ENCODE results near the gene CUX1. TPM values are rescaled to one million over a fixed set of nuclear protein-coding genes. Genes with fewer than 3 reads are reported as not detected.

The CUX1 gene
- total and polyA plus RNA-seq, 12 donors: 34.5 to 176 (median 145) TPM

DNA sequence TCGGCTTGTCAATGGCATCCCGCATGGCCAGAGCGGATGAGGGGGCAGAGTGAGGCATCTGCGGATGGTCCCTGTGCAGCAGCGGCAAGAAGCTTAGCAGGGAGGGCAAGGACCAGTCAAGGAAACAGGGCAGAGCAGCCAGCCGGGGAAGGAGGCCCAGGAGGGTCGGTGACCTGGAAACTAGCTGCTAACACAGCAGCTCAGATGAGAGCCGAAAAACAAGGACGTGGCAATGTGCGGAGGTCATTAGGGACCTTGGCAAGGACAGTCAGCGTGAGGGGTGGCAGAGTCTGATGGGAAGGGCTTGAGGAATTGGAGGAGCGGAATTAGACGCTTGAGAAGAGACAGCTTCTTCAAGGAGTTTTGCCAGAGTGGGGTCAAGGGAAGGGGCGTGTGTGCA, 449.1 kb downstream of the CUX1 start:
- ATAC-seq (no peak), DNase-seq (no peak)
- H3K4me3 ChIP-seq: no peak overlapping the region
- H3K27me3 ChIP-seq: no peaks in the 10 kb centered on the region
- no peaks in the 10 kb centered on the region for H3K36me3 ChIP-seq
- intact Hi-C loops (cut with DNase I): loop anchor here in 2 of 10 donors (5.0 to 10.0 kb wide), 2 partner anchors 572 to 714 kb away; no protein-coding TSS in a partner anchor
- no peaks in the 10 kb centered on the region for H3K4me1 ChIP-seq
- no peak for TF ChIP-seq CTCF (IDR thresholded peaks at IDR 0.05)
- WGBS, 2 donors: 79 to 83% methylated on average over 14 of the region's 14 CpGs
- no peaks in the 10 kb centered on the region for H3K9me3 ChIP-seq
- H3K27ac ChIP-seq: no peak overlapping the region

GRCh38 chr7:102268635-102269034, 451.2 kb downstream of the CUX1 start:
- H3K4me3 ChIP-seq: no peak overlapping the region
- no peak for DNase-seq

DNA sequence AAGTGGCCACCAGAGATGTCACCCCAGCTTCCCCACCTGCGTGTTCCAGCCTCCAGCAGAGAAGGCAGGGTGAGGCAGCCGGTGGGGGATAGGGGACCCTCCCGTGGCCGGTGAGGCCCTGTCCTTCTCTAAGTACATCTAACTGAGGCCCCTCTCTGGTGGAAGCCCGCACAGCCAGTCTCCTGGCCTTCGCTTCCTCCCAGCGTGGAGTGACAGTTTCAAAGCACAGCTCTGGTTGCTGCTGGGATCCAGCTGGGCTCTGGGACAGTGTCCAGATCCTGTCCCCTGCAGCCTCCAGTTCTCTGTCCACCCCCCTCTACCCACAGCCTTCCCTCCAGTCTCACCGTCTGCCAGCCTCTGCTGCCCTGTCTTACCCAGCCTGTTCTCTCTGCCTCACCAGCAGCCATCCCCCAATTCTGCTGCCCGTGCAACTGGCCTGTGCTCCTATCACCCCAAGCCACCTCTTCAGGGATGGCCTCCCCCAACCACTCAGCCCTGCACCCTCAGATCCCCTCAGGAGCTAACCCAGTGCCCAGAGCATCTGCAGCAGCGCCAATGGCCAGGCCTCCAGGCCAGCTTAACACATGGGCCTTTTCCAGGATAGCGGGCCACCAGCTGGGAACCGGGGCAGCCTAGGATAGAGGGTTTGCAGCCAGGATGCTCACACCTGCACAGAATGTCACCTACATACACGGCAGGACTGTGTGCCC, 452.9 kb downstream of the CUX1 start:
- WGBS, 2 donors: 68 to 71% methylated on average over 13 of the region's 13 CpGs
- H3K4me1 ChIP-seq: peaks cover 0 to 7% (median 0%) of the 10 kb centered on the region in 9 donors
- DNase-seq (no peak), ATAC-seq (no peak)
- TF ChIP-seq CTCF (IDR thresholded peaks at IDR 0.05): no peak
- no peaks in the 10 kb centered on the region for H3K27me3 ChIP-seq
- no peak overlapping the region for H3K4me3 ChIP-seq
- H3K9me3 ChIP-seq: no peaks in the 10 kb centered on the region
- H3K27ac ChIP-seq: no peak overlapping the region
- intact Hi-C loops (cut with DNase I): loop anchor here in 8 of 10 donors (5.0 to 10.0 kb wide), 5 partner anchors 583 to 673 kb away; no protein-coding TSS in a partner anchor
- no peaks in the 10 kb centered on the region for H3K36me3 ChIP-seq

More at GRCh38 chr7:102268635-102269034, 451.2 kb downstream of the CUX1 start:
- Histone ChIP-seq H3K27me3 (no peaks in the 10 kb centered on the region), H3K9me3 (no peaks in the 10 kb centered on the region), H3K27ac (no peak overlapping the region), H3K4me1 (peaks cover 0 to 7% (median 0%) of the 10 kb centered on the region in 9 donors), H3K36me3 (no peaks in the 10 kb centered on the region)
- intact Hi-C loops (cut with DNase I): loop anchor here in 2 of 10 donors (5.0 to 10.0 kb wide), 2 partner anchors 574 to 716 kb away; no protein-coding TSS in a partner anchor
- no peak for ATAC-seq
- 88 to 89% methylated on average over 10 of the region's 10 CpGs for WGBS, 2 donors
- no peak for TF ChIP-seq CTCF (IDR thresholded peaks at IDR 0.05)

- H3K9me3 ChIP-seq: no peaks in the 10 kb centered on the region
- no peak for TF ChIP-seq CTCF (IDR thresholded peaks at IDR 0.05)
- H3K27me3 ChIP-seq: no peaks in the 10 kb centered on the region
- no peak overlapping the region for H3K4me3 ChIP-seq
- ATAC-seq (no peak), DNase-seq (no peak)
- H3K4me1 ChIP-seq: peaks cover 0 to 7% (median 0%) of the 10 kb centered on the region in 9 donors
- intact Hi-C loops (cut with DNase I): loop anchor here in 8 of 10 donors (1.0 to 10.0 kb wide), 6 partner anchors 584 to 728 kb away; no protein-coding TSS in a partner anchor
- 93 to 95% methylated on average over 10 of the region's 10 CpGs for WGBS, 2 donors
- no peak overlapping the region for H3K27ac ChIP-seq
- H3K36me3 ChIP-seq: no peaks in the 10 kb centered on the region
These were observed 453.9 kb downstream of the CUX1 start for GRCh38 chr7:102271158-102271798.

Measured in heart right ventricle (tissue), 16 donors.